ENCODE data around the gene AEBP1. TPM values are rescaled to one million over a fixed set of nuclear protein-coding genes. Genes with fewer than 3 reads are reported as not detected.

The AEBP1 gene
- total RNA-seq, 1 donor from 2014 or later = 65.0 TPM

- H3K4me3 Mint-ChIP-seq (ENCODE audit: unreplicated experiment) = no peak overlapping the region
- H3K4me1 Mint-ChIP-seq (ENCODE audit: low read depth, unreplicated experiment) = peaks cover 20% of the 10 kb centered on the region
- Histone ChIP-seq H3K4me3 (ENCODE audit: insufficient read depth, low read depth, low read length) (no peak overlapping the region), H3K4me2 (ENCODE audit: low read length) (no peak overlapping the region), H3K27ac (ENCODE audit: low read depth, low read length) (no peak overlapping the region), H2AFZ (ENCODE audit: low read depth, low read length) (no peak overlapping the region), H3K9me3 (ENCODE audit: insufficient read depth, low read depth, low read length) (no peaks in the 10 kb centered on the region), H3K27me3 (ENCODE audit: insufficient read depth, low read length) (no peaks in the 10 kb centered on the region), H4K20me1 (ENCODE audit: insufficient read depth, low read length) (no peaks in the 10 kb centered on the region), H3K4me1 (ENCODE audit: insufficient read depth, low read length) (peaks cover 12% of the 10 kb centered on the region), H3K9ac (ENCODE audit: low read length) (no peak overlapping the region), H3K36me3 (ENCODE audit: insufficient read depth, low read length) (no peaks in the 10 kb centered on the region), H3K79me2 (ENCODE audit: insufficient read depth, low read length) (peaks cover 7% of the 10 kb centered on the region)
- FAIRE-seq (no peak), DNase-seq (ENCODE audit: low read depth) (no peak)
- H3K36me3 Mint-ChIP-seq (ENCODE audit: low read depth, unreplicated experiment) = peaks cover 3% of the 10 kb centered on the region
- TF ChIP-seq EZH2 (IDR thresholded peaks at IDR 0.05; ENCODE audit: insufficient read depth, low read length) (no peak), CTCF (IDR thresholded peaks at IDR 0.05; ENCODE audit: insufficient read depth, low read depth, low read length) (no peak)
- peaks cover 18% of the 10 kb centered on the region for H3K9me3 Mint-ChIP-seq (ENCODE audit: unreplicated experiment)
- H3K27ac Mint-ChIP-seq (ENCODE audit: unreplicated experiment) = no peak overlapping the region
- H3K27me3 Mint-ChIP-seq (ENCODE audit: low read depth, unreplicated experiment) = peaks cover 3% of the 10 kb centered on the region
Measured at GRCh38 chr7:44127161-44127560, 23.0 kb downstream of the AEBP1 start.

- no peak overlapping the region for H3K4me3 Mint-ChIP-seq (ENCODE audit: unreplicated experiment)
- no peaks in the 10 kb centered on the region for H3K27me3 ChIP-seq (ENCODE audit: insufficient read depth, low read length)
- H3K4me1 Mint-ChIP-seq (ENCODE audit: low read depth, unreplicated experiment) = peaks cover 17% of the 10 kb centered on the region
- no peaks in the 10 kb centered on the region for H3K79me2 ChIP-seq (ENCODE audit: insufficient read depth, low read length)
- peaks cover 3% of the 10 kb centered on the region for H3K27me3 Mint-ChIP-seq (ENCODE audit: low read depth, unreplicated experiment)
- H3K27ac Mint-ChIP-seq (ENCODE audit: unreplicated experiment) = no peak overlapping the region
- no peak for DNase-seq (ENCODE audit: low read depth)
- no peak overlapping the region for H3K4me2 ChIP-seq (ENCODE audit: low read length)
- peaks cover 3% of the 10 kb centered on the region for H3K4me1 ChIP-seq (ENCODE audit: insufficient read depth, low read length)
- FAIRE-seq = no peak
- H3K36me3 Mint-ChIP-seq (ENCODE audit: low read depth, unreplicated experiment) = peaks cover 3% of the 10 kb centered on the region
- no peaks in the 10 kb centered on the region for H3K36me3 ChIP-seq (ENCODE audit: insufficient read depth, low read length)
- no peak overlapping the region for H3K9ac ChIP-seq (ENCODE audit: low read length)
- H3K4me3 ChIP-seq (ENCODE audit: insufficient read depth, low read depth, low read length) = no peak overlapping the region
- H4K20me1 ChIP-seq (ENCODE audit: insufficient read depth, low read length) = no peaks in the 10 kb centered on the region
- no peak overlapping the region for H2AFZ ChIP-seq (ENCODE audit: low read depth, low read length)
- H3K9me3 ChIP-seq (ENCODE audit: insufficient read depth, low read depth, low read length) = no peaks in the 10 kb centered on the region
- peaks cover 18% of the 10 kb centered on the region for H3K9me3 Mint-ChIP-seq (ENCODE audit: unreplicated experiment)
- no peak overlapping the region for H3K27ac ChIP-seq (ENCODE audit: low read depth, low read length)
- TF ChIP-seq EZH2 (IDR thresholded peaks at IDR 0.05; ENCODE audit: insufficient read depth, low read length) = no peak
- no peak for TF ChIP-seq CTCF (IDR thresholded peaks at IDR 0.05; ENCODE audit: insufficient read depth, low read depth, low read length)
Measured at GRCh38 chr7:44128721-44129582, 24.8 kb downstream of the AEBP1 start.

All from astrocyte (in vitro differentiated cells and primary cell).